Measurements from ENCODE around the gene SPDYE2.
"Not testable (repeated sequence)": the region's sequence is repeated elsewhere in the genome, so short reads cannot be mapped to it uniquely, and the experiment has no call there.

The SPDYE2 gene

DNA sequence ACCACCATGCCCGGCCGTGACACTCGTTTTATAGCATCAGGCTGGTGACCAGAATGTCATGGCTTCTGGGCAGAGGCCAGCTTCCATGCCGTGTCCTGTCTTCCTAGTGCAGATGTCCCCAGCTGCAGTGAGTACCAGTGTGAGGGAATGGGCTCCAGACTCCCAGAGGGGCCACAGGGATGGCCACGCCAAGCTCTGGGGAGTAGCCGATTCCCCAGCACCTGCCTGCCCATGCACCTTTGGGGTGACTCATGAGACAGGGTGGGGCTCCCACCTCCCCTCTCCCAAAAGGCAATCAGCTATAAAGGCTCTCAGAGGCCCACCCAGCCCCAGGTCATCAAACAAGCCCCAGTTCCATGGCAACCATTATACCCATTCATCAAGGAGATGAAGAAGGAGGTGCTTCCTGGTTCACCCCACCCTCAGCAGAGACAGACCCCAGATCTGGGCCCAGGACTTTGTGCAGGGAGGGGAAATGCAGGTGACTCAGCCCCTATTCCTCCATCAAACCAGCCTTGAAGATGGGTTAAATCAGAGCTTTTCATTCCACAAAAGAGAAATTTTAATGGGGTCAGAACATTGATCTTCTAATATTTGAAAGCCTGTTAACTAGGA, at the start of gene SPDYE2:
Gene SPDYE2 (plus strand): TSS at position 419 of the 615 bp plus-strand sequence. CDS start 2,030 bp downstream, outside the sequence.
- H3K36me3 Mint-ChIP-seq (ENCODE audit: low read depth); H3K4me3 Mint-ChIP-seq; H3K9me3 Mint-ChIP-seq; H3K27ac Mint-ChIP-seq; H3K4me1 Mint-ChIP-seq (ENCODE audit: low read depth); H3K27me3 Mint-ChIP-seq: not testable (repeated sequence)

DNA sequence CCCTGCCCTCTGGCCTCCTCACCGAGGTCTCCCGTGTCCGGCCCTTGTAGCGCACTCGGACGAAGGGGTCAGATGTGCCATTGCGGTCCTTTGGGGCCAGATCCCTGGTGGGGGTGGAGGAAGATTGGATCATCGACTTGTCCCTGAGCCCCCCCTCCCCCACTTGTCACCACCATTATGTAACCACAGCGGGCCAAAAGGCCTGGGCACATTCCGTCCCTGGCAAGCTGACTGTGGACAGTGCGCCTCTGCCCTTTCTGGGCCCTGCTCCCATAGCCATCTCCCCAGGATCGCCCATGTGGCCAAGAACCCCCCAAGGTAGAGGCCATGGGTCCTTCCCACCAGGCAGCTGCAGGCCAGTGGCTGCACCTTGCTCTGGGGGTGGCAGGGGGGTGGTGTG, 47.9 kb upstream of the SPDYE2 start:
- not testable (repeated sequence) for H3K27ac Mint-ChIP-seq; H3K36me3 Mint-ChIP-seq (ENCODE audit: low read depth); H3K27me3 Mint-ChIP-seq; H3K4me1 Mint-ChIP-seq (ENCODE audit: low read depth); H3K4me3 Mint-ChIP-seq; H3K9me3 Mint-ChIP-seq

GRCh38 chr7:102505298-102506185, 45.5 kb upstream of the SPDYE2 start:
- not testable (repeated sequence) for H3K36me3 Mint-ChIP-seq (ENCODE audit: low read depth); H3K27ac Mint-ChIP-seq; H3K27me3 Mint-ChIP-seq; H3K4me1 Mint-ChIP-seq (ENCODE audit: low read depth); H3K9me3 Mint-ChIP-seq; H3K4me3 Mint-ChIP-seq

- not testable (repeated sequence) for H3K4me1 Mint-ChIP-seq (ENCODE audit: low read depth); H3K9me3 Mint-ChIP-seq
Measured at GRCh38 chr7:102507410-102508088, 43.5 kb upstream of the SPDYE2 start.

GRCh38 chr7:102510575-102510974, 40.5 kb upstream of the SPDYE2 start:
- H3K36me3 Mint-ChIP-seq (ENCODE audit: low read depth); H3K4me1 Mint-ChIP-seq (ENCODE audit: low read depth); H3K27me3 Mint-ChIP-seq; H3K4me3 Mint-ChIP-seq; H3K9me3 Mint-ChIP-seq; H3K27ac Mint-ChIP-seq: not testable (repeated sequence)

More at GRCh38 chr7:102507410-102508088, 43.5 kb upstream of the SPDYE2 start:
- H3K27ac Mint-ChIP-seq; H3K36me3 Mint-ChIP-seq (ENCODE audit: low read depth); H3K4me3 Mint-ChIP-seq; H3K27me3 Mint-ChIP-seq: not testable (repeated sequence)

DNA sequence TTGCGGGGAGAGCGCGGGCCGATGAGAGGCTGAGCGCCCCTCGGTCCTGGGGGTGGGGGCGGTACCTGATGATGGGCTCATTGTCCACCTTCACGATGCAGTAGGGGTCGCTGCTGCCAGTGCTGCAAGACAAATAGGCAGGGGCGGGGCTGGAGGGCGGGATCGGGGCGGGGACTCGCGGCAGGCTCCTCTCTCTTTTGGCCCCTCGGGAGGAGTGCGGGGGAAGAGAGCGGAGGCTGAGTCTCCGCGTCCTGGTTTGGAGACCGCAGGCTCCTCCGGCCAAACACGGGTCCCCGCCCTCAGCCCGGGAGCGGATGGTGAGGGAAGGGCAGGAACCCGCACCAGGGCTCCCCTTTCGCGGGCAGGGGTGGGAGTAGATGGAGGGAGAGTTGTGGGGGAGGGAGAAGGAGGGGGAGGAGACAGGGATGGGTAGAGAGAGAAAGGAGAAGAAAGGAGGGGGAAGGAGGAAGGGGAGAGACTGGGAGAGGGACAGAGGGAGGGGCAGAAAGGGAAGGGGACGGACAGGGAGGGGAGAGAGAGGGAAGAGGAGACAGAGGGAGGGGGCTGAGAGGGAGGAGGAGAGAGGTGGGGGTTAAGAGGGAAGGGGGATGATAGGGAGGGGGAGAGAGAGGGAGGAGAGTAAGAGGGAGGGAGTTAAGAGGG, 39.0 kb upstream of the SPDYE2 start:
- H3K27ac Mint-ChIP-seq; H3K27me3 Mint-ChIP-seq; H3K36me3 Mint-ChIP-seq (ENCODE audit: low read depth); H3K9me3 Mint-ChIP-seq; H3K4me1 Mint-ChIP-seq (ENCODE audit: low read depth); H3K4me3 Mint-ChIP-seq: not testable (repeated sequence)

- H3K36me3 Mint-ChIP-seq (ENCODE audit: low read depth); H3K9me3 Mint-ChIP-seq; H3K4me3 Mint-ChIP-seq; H3K27me3 Mint-ChIP-seq; H3K27ac Mint-ChIP-seq; H3K4me1 Mint-ChIP-seq (ENCODE audit: low read depth): not testable (repeated sequence)
Measured at GRCh38 chr7:102512642-102513221, 38.3 kb upstream of the SPDYE2 start.

GRCh38 chr7:102514881-102515721, 35.9 kb upstream of the SPDYE2 start:
- not testable (repeated sequence) for H3K4me3 Mint-ChIP-seq; H3K9me3 Mint-ChIP-seq; H3K4me1 Mint-ChIP-seq (ENCODE audit: low read depth); H3K27ac Mint-ChIP-seq; H3K27me3 Mint-ChIP-seq; H3K36me3 Mint-ChIP-seq (ENCODE audit: low read depth)

GRCh38 chr7:102515889-102516288, 35.1 kb upstream of the SPDYE2 start:
- H3K27me3 Mint-ChIP-seq; H3K4me3 Mint-ChIP-seq; H3K36me3 Mint-ChIP-seq (ENCODE audit: low read depth); H3K4me1 Mint-ChIP-seq (ENCODE audit: low read depth); H3K27ac Mint-ChIP-seq; H3K9me3 Mint-ChIP-seq: not testable (repeated sequence)

DNA sequence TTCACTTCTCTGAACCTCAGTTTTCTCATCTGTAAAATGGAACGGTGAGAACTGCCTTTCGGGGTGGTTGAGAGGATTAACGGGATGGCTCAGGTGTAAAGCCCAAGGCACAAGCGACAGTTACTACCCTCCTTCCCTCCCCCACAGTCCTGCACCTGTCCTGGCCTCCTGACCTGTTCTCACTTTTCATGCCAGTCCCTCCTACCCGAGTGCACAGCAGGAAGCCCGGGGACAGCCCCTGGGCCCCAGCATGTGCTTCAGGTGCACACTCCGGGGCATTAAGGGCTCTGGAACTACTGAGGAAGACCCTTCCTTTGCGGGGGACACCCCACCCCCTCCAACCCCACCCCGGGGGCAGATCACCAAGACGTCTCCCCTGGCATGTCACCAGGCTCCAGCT, 34.1 kb upstream of the SPDYE2 start:
- H3K27ac Mint-ChIP-seq; H3K9me3 Mint-ChIP-seq; H3K36me3 Mint-ChIP-seq (ENCODE audit: low read depth); H3K27me3 Mint-ChIP-seq; H3K4me3 Mint-ChIP-seq; H3K4me1 Mint-ChIP-seq (ENCODE audit: low read depth): not testable (repeated sequence)

DNA sequence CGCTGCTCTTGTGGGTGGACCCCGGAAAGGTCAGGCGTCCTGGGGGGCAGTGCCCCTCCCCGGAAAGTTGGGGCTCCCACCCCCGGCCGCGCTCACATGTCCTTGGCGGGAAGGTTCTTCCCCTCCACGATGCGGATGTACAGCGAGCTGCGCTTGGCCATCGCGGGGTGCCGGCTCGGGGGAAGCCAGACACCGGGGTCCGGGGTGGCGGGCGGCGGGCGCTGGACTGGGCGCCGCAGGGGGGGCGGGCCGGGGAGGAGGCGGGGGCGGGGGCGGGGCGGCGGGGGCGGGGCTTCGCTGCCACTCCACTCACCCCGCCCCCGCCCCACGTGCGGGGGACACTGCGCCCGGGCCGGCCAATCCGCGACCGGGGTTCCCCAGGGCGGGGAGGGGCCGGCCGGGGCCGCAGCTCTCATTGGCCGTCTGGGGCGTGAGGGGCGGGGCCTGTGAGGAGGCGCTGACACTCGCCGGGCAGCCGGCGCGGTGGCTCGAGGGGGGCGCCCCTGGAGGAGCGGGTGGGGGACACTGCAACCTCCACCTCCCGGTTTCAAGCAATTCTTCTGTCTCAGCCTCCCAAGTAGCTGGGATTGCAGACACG, 33.4 kb upstream of the SPDYE2 start, which contains the start of gene RASA4B:
Gene RASA4B (minus strand): TSS at position 228 of the 598 bp plus-strand sequence. CDS start 67 bp downstream, at position 161.
- H3K27ac Mint-ChIP-seq; H3K27me3 Mint-ChIP-seq; H3K36me3 Mint-ChIP-seq (ENCODE audit: low read depth); H3K9me3 Mint-ChIP-seq; H3K4me3 Mint-ChIP-seq; H3K4me1 Mint-ChIP-seq (ENCODE audit: low read depth): not testable (repeated sequence)

DNA sequence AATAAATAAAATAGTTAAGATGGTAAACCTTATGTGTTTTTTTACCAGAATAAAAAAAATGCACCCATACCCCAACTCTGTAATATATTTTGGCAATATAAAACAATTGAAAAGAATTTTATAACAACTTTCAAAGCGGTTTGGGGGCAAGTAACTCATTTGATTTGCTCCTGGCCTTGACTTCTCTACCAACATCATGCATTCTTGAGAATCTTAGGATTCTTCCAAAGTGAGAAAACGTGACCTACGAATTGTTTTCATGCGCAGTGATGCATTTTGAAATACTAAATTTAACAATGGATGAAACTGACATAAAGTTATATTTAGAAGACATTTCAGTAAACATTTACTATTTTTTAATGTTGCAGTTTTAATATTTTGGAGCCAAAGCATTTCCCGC, 30.2 kb upstream of the SPDYE2 start:
- H3K36me3 Mint-ChIP-seq (ENCODE audit: low read depth); H3K4me3 Mint-ChIP-seq; H3K27ac Mint-ChIP-seq; H3K27me3 Mint-ChIP-seq; H3K4me1 Mint-ChIP-seq (ENCODE audit: low read depth); H3K9me3 Mint-ChIP-seq: not testable (repeated sequence)

DNA sequence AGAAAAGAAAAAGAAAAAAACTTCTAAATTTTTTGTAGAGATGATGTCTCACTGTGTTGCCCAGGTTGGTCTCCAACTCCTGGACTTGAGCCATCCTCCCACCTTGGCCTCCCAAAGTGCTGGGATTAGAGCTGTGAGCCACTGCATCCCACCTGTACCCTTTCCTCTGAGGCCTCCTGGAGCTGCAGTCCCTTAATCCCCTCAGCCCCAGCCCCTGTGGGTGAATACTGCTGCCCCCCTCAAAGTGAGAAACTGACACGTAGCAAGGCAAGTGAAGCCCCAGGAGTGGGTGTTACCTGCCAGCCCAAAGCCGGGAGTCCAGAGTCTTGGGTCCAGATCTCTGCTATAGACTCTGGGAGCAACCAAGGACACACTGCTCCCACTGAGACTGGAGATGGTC, 26.2 kb upstream of the SPDYE2 start:
- H3K27me3 Mint-ChIP-seq; H3K9me3 Mint-ChIP-seq; H3K36me3 Mint-ChIP-seq (ENCODE audit: low read depth); H3K27ac Mint-ChIP-seq; H3K4me1 Mint-ChIP-seq (ENCODE audit: low read depth); H3K4me3 Mint-ChIP-seq: not testable (repeated sequence)

- not testable (repeated sequence) for H3K9me3 Mint-ChIP-seq; H3K27ac Mint-ChIP-seq; H3K4me3 Mint-ChIP-seq; H3K27me3 Mint-ChIP-seq; H3K4me1 Mint-ChIP-seq (ENCODE audit: low read depth); H3K36me3 Mint-ChIP-seq (ENCODE audit: low read depth)
Measured at GRCh38 chr7:102527182-102527581, 23.8 kb upstream of the SPDYE2 start.
